ENCODE measurements around the gene CDH4. TPM values are rescaled to one million over a fixed set of nuclear protein-coding genes. Genes with fewer than 3 reads are reported as not detected.

CDH4 gene
- total RNA-seq, 1 donor from 2014 or later, result not detected

DNA sequence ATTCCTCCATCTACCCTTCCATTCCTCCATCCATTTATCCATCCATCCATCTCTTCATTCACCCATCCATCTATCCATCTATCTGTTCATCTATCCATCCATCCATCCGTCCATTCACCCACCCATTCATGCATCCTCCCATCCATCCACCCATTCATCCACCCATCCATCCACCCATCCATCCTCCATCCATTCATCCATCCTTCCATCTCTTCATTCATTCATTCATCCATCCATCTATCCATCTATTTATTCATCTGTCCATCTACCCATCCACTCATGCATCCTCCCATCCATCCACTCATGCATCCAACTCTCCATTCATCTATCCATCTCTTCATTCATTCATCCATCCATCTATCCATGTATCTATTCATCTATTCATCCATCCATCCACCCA is 380.9 kb downstream of the CDH4 start:
- peaks cover 2% of the 10 kb centered on the region for H3K9me3 Mint-ChIP-seq
- DNase-seq (no peak), ATAC-seq (ENCODE audit: low read depth) (no peak)
- no peaks in the 10 kb centered on the region for H3K4me1 Mint-ChIP-seq
- intact Hi-C loops (cut with micrococcal nuclease), result no loop called here
- ChIA-PET POLR2A (no interaction called here), CTCF (no interaction called here)
- H3K27ac Mint-ChIP-seq, result no peak overlapping the region
- no peak overlapping the region for H3K4me3 Mint-ChIP-seq
- no peaks in the 10 kb centered on the region for H3K27me3 Mint-ChIP-seq
- no peaks in the 10 kb centered on the region for H3K36me3 Mint-ChIP-seq (ENCODE audit: low read depth)
- TF ChIP-seq, protein P1, sequence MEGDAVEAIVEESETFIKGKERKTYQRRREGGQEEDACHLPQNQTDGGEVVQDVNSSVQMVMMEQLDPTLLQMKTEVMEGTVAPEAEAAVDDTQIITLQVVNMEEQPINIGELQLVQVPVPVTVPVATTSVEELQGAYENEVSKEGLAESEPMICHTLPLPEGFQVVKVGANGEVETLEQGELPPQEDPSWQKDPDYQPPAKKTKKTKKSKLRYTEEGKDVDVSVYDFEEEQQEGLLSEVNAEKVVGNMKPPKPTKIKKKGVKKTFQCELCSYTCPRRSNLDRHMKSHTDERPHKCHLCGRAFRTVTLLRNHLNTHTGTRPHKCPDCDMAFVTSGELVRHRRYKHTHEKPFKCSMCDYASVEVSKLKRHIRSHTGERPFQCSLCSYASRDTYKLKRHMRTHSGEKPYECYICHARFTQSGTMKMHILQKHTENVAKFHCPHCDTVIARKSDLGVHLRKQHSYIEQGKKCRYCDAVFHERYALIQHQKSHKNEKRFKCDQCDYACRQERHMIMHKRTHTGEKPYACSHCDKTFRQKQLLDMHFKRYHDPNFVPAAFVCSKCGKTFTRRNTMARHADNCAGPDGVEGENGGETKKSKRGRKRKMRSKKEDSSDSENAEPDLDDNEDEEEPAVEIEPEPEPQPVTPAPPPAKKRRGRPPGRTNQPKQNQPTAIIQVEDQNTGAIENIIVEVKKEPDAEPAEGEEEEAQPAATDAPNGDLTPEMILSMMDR (IDR thresholded peaks at IDR 0.05), result no peak

DNA sequence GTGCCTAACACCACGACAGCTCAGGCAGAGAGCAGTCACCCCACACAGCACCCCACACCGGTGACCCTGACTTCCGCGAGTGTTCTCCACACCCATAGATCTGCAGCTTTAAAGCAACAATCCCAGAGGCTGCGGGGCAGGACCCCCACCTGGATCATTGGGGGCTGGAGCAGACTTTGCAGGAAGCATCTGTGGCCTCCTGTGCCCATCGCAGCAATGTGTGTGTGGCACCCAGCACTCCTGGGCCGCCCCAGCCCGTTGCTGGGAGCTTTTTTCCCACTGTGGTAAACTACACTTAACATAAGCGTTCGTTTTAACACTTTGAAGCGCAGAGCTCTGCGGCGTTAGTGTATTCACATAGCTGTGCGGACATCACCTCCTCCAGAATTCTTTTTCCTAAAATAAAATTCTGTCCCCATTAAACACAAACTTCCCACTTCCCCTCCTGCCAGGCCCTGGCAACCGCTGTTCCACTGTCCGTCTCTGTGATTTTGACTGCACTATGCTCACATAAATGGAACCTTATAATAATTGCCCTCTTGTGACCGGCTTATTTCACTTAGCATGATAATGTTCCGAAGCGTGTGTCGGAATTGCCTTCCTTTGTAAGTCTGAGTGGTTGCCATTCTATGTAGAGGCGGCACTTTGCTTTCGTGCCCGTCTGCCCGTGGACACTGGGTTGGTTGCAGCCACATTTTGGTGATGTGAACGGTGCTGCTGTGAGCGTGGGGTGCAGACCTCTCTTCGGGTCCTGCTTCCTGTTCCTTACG is 382.5 kb downstream of the CDH4 start:
- H3K27me3 Mint-ChIP-seq, result no peaks in the 10 kb centered on the region
- ChIA-PET POLR2A (no interaction called here), CTCF (no interaction called here)
- H3K4me3 Mint-ChIP-seq, result no peak overlapping the region
- H3K4me1 Mint-ChIP-seq, result no peaks in the 10 kb centered on the region
- ATAC-seq (ENCODE audit: low read depth), result no peak
- no peaks in the 10 kb centered on the region for H3K36me3 Mint-ChIP-seq (ENCODE audit: low read depth)
- TF ChIP-seq, protein P1 (IDR thresholded peaks at IDR 0.05), result no peak
- H3K9me3 Mint-ChIP-seq, result peaks cover 2% of the 10 kb centered on the region
- DNase-seq, result no peak
- intact Hi-C loops (cut with micrococcal nuclease), result no loop called here
- no peak overlapping the region for H3K27ac Mint-ChIP-seq

DNA sequence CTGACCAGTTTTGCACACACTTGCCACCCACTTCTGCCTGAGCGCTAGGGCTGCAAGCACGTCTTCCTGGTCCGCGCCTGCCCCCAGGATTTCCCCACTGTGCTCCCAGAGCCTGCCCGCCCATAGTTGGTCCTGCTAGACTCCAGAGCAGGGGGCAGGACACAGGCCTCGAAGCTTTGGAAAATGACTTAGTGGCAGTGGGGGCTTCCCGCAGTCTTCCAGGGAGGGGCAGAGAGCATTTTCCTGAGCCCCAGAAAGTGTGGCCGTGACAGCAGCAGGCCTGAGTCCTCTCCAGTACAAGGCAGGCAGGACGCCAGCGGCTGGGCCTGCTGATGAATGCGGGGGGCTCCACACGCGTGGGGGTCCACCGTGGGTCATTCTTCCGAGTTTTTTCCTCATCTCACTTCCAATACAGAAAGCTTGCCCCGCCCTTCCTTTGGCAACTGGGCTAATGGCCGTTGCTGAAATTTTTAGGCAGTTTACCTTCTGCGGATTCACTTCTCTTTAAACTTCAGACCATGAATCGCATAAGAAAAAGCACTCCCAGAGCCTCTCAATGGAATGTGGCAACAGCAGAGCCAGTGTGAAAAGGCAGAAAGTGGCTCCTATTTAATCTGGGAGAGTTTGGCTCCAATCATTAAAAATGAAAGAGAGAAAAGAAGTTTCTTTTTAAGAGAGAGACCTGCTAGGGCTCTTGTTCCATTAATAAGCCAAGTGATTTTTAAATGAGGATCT is 383.8 kb downstream of the CDH4 start:
- Mint-ChIP-seq H3K9me3 (peaks cover 2% of the 10 kb centered on the region), H3K4me1 (no peaks in the 10 kb centered on the region), H3K27ac (no peak overlapping the region), H3K27me3 (no peaks in the 10 kb centered on the region), H3K36me3 (ENCODE audit: low read depth) (no peaks in the 10 kb centered on the region), H3K4me3 (no peak overlapping the region)
- CTCF ChIA-PET, result no interaction called here
- DNase-seq (no peak), ATAC-seq (ENCODE audit: low read depth) (no peak)
- POLR2A ChIA-PET, result no interaction called here
- TF ChIP-seq, protein P1 (IDR thresholded peaks at IDR 0.05), result no peak
- intact Hi-C loops (cut with micrococcal nuclease), result no loop called here

DNA sequence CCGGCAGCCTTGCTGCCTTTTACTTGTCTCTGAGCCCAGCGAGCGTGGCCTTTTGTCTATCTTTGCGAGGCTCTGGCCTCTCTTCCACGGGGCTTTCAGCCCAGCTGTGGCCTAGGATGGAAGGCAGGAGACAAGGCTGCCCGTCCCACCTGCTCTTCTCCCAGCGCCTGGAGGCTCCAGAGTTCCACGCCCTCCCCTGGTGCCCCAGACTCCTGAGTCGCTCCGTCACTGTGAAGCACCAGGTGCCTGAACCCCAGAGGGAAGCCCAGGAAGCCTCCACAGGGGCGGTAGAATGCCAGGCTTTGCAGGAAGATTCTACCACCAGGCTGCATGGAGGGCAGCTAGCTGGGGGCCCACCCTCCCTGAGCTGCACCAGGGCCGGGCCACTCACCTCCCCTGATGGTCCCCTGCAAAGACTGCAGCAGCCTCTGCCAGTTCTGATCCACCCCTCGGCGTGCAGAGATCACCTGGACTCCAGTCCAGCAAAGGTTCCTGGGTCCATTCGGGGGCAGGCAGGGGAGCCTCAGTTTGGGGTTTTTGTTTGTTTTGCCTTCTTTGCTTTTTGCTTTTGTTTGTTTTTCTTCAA is 384.6 kb downstream of the CDH4 start:
- H3K27ac Mint-ChIP-seq, result no peak overlapping the region
- no peak for DNase-seq
- no peaks in the 10 kb centered on the region for H3K27me3 Mint-ChIP-seq
- intact Hi-C loops (cut with micrococcal nuclease), result no loop called here
- no peaks in the 10 kb centered on the region for H3K4me1 Mint-ChIP-seq
- no peaks in the 10 kb centered on the region for H3K36me3 Mint-ChIP-seq (ENCODE audit: low read depth)
- ATAC-seq (ENCODE audit: low read depth), result no peak
- ChIA-PET POLR2A (no interaction called here), CTCF (no interaction called here)
- no peak overlapping the region for H3K4me3 Mint-ChIP-seq
- H3K9me3 Mint-ChIP-seq, result peaks cover 2% of the 10 kb centered on the region
- TF ChIP-seq, protein P1 (IDR thresholded peaks at IDR 0.05), result no peak

Data from activated B cell treated with CpG ODN at 0.5 μM for 24 hours (primary cell).